HCT116 (cell line): Measurements from ENCODE around the gene LHPP. TPM values are rescaled to one million over a fixed set of nuclear protein-coding genes. Genes with fewer than 3 reads are reported as not detected.

ENCODE experiments used
- ATAC-seq: fragments of 200-7000 bp; cut with Tn5 transposase; 2 replicates; pipeline ENCODE4 v1.9.1; 2020; ENCODE audit warnings: mild to moderate bottlenecking, moderate library complexity
- BruUV-seq: library from RNA; stranded (reverse); fragments of 400-500 nt; replicated peaks from 2 replicates; lab custom pipeline; 2021; lab: Mats Ljungman, UMichigan
- CTCF ChIA-PET: fragments of 300-600 bp; sonication (Branson Sonifier 250); formaldehyde crosslinking; loops from one replicate; lab custom pipeline; 2021; ENCODE audit warnings: antibody characterized with exemption; lab: Charles Lee
- POLR2A ChIA-PET: fragments of 300-600, 350-600 bp; sonication (Branson Sonifier 250); formaldehyde crosslinking; loops from one replicate; lab custom pipeline; 2021; ENCODE audit warnings: antibody characterized with exemption; lab: Charles Lee
- RAD21 ChIA-PET, 2 experiments: fragments of 300-600 bp; sonication (Branson Sonifier 250); formaldehyde crosslinking; loops; one replicate each; lab custom pipeline; 2023; ENCODE audit warnings: low total read pairs in 2 of 2; ENCODE audit not compliant: uncharacterized antibody in 2 of 2, unreplicated experiment in 2 of 2, low non-redundant PET in 1 of 2; lab: Charles Lee
- DNase-seq: peaks from one replicate; pipeline ENCODE4 v3.0.0-alpha.2; 2010; ENCODE audit warnings: low read depth, low spot score
- H2AFZ ChIP-seq: fragments of 200-600 bp; shearing (Covaris generic), sonication (generic); 2 replicates; pipeline ENCODE4 v1.6.1; 2017; ENCODE audit warnings: low read depth, mixed run types, mixed read lengths, antibody characterized with exemption, low read length; ENCODE audit not compliant: poor library complexity, severe bottlenecking
- H3K27ac ChIP-seq: 2 replicates; pipeline ENCODE4 v1.5.1; 2012; ENCODE audit warnings: low read depth, low read length
- H3K27me3 ChIP-seq: fragments of 200-600 bp; sonication (generic); 2 replicates; pipeline ENCODE4 v1.6.1; 2016; ENCODE audit warnings: mixed run types, low read length, mixed read lengths; ENCODE audit not compliant: insufficient read depth
- H3K36me3 ChIP-seq, 2 experiments: fragments of 200-500 bp in 1 of 2; fragments of 200-600 bp in 1 of 2; sonication (Bioruptor generic) in 1 of 2; sonication (generic) in 1 of 2; 2 replicates each; pipeline versions ENCODE4 v1.5.1 to v1.6.1; 2014 to 2016; ENCODE audit warnings: low read length in 2 of 2, inconsistent platforms in 1 of 2, mixed read lengths in 1 of 2, mixed run types in 1 of 2; ENCODE audit not compliant: insufficient read depth in 2 of 2, control insufficient read depth in 1 of 2
- H3K4me1 ChIP-seq, 2 experiments: fragments of 200-600 bp in 1 of 2; sonication (generic) in 1 of 2; 2 replicates each; pipeline versions ENCODE4 v1.5.1 to v1.6.1; 2012 to 2017; ENCODE audit warnings: low read length in 2 of 2, inconsistent platforms in 1 of 2, mild to moderate bottlenecking in 1 of 2, mixed read lengths in 1 of 2, mixed run types in 1 of 2, moderate library complexity in 1 of 2; ENCODE audit not compliant: insufficient read depth in 2 of 2, control insufficient read depth in 1 of 2
- H3K4me2 ChIP-seq: fragments of 200-600 bp; sonication (generic); 2 replicates; pipeline ENCODE4 v1.6.1; 2017; ENCODE audit warnings: mixed run types, low read length, mixed read lengths
- H3K4me3 ChIP-seq, 2 experiments: fragments of 200-600 bp in 1 of 2; sonication (generic) in 1 of 2; replicated peaks in 1 of 2; 2 replicates each; pipeline ENCODE4 v1.5.1; 2011 to 2016; ENCODE audit warnings: low read length in 2 of 2, control low read depth in 1 of 2, low read depth in 1 of 2, mild to moderate bottlenecking in 1 of 2, mixed read lengths in 1 of 2, mixed run types in 1 of 2
- H3K79me2 ChIP-seq: fragments of 200-600 bp; sonication (generic); 2 replicates; pipeline ENCODE4 v1.6.1; 2017; ENCODE audit warnings: mild to moderate bottlenecking, mixed run types, low read length, moderate library complexity, mixed read lengths; ENCODE audit not compliant: insufficient read depth
- H3K9ac ChIP-seq: fragments of 200-600 bp; sonication (generic); 2 replicates; pipeline ENCODE4 v1.6.1; 2016; ENCODE audit warnings: low read length, mixed read lengths
- H3K9me2 ChIP-seq: fragments of 200-600 bp; sonication (generic), shearing (Covaris generic); 2 replicates; pipeline ENCODE4 v1.6.1; 2017; ENCODE audit warnings: mixed run types, mild to moderate bottlenecking, moderate library complexity; ENCODE audit not compliant: insufficient read depth
- H3K9me3 ChIP-seq, 2 experiments: fragments of 200-500 bp in 1 of 2; fragments of 200-600 bp in 1 of 2; sonication (Bioruptor generic) in 1 of 2; sonication (generic) in 1 of 2; 2 replicates each; pipeline ENCODE4 v1.6.1; 2014 to 2017; ENCODE audit warnings: low read length in 2 of 2, mixed read lengths in 2 of 2, inconsistent platforms in 1 of 2, low read depth in 1 of 2, mild to moderate bottlenecking in 1 of 2, mixed run types in 1 of 2, moderate library complexity in 1 of 2; ENCODE audit not compliant: control insufficient read depth in 1 of 2, insufficient read depth in 1 of 2
- H4K20me1 ChIP-seq: fragments of 200-600 bp; sonication (generic), shearing (Covaris generic); 2 replicates; pipeline ENCODE4 v1.6.1; 2017; ENCODE audit warnings: mixed run types, mild to moderate bottlenecking, moderate library complexity; ENCODE audit not compliant: insufficient read depth
- CEBPB ChIP-seq: IDR thresholded peaks from 2 replicates; pipeline ENCODE4 v1.6.1; 2012; ENCODE audit warnings: low read depth
- EZH2 ChIP-seq: fragments of 200-600 bp; sonication (generic); IDR thresholded peaks from 2 replicates; pipeline ENCODE4 v1.6.1; 2017; ENCODE audit warnings: antibody characterized with exemption, mixed run types
- POLR2A ChIP-seq: IDR thresholded peaks from 2 replicates; pipeline ENCODE4 v1.7.0; 2011; ENCODE audit warnings: borderline replicate concordance; ENCODE audit not compliant: insufficient read depth, insufficient read length; ENCODE audit errors: extremely low read depth
- SIN3A ChIP-seq: IDR thresholded peaks from 2 replicates; pipeline ENCODE4 v1.6.1; 2012; ENCODE audit warnings: low read depth
- SRF ChIP-seq: IDR thresholded peaks from 2 replicates; pipeline ENCODE4 v1.6.1; 2012; ENCODE audit warnings: low read depth
- YY1 ChIP-seq: IDR thresholded peaks from 2 replicates; pipeline ENCODE4 v1.6.1; 2011; ENCODE audit warnings: low read length, low read depth, moderate library complexity, mild to moderate bottlenecking; ENCODE audit not compliant: insufficient replicate concordance; ENCODE audit errors: extremely low read depth
- ZFX ChIP-seq: fragments of 450-650 bp; IDR thresholded peaks from 2 replicates; pipeline ENCODE4 v1.6.1; 2017
- ZNF274 ChIP-seq: fragments of 200-500 bp; sonication (Bioruptor generic); IDR thresholded peaks from 2 replicates; pipeline ENCODE4 v1.6.1; 2014; ENCODE audit warnings: mild to moderate bottlenecking, low read depth, low read length, inconsistent platforms
- intact Hi-C: fragments of 100-400 bp; cut with micrococcal nuclease; formaldehyde crosslinking; loops from 2 replicates; pipeline ENCODE4 v1.10.0; 2022
- total RNA-seq: library from RNA; stranded (reverse); gene quantifications from one replicate; pipeline ENCODE4 v1.2.1, GENCODE V29; 2021; ENCODE audit not compliant: unreplicated experiment
- TF ChIP-seq, protein P1 (sequence below): IDR thresholded peaks from 2 replicates; pipeline ENCODE4 v1.6.1; 2011; ENCODE audit warnings: mild to moderate bottlenecking, low read length, moderate library complexity; ENCODE audit not compliant: insufficient replicate concordance; ENCODE audit errors: extremely low read depth

The LHPP gene
- total RNA-seq, 1 experiment from 2014 or later, result 45.8 TPM

- no peak for TF ChIP-seq YY1
- TF ChIP-seq, all 23 proteins: peak for 0
Observed at GRCh38 chr10:124577651-124578050, 116.0 kb downstream of the LHPP start (continued).

DNA sequence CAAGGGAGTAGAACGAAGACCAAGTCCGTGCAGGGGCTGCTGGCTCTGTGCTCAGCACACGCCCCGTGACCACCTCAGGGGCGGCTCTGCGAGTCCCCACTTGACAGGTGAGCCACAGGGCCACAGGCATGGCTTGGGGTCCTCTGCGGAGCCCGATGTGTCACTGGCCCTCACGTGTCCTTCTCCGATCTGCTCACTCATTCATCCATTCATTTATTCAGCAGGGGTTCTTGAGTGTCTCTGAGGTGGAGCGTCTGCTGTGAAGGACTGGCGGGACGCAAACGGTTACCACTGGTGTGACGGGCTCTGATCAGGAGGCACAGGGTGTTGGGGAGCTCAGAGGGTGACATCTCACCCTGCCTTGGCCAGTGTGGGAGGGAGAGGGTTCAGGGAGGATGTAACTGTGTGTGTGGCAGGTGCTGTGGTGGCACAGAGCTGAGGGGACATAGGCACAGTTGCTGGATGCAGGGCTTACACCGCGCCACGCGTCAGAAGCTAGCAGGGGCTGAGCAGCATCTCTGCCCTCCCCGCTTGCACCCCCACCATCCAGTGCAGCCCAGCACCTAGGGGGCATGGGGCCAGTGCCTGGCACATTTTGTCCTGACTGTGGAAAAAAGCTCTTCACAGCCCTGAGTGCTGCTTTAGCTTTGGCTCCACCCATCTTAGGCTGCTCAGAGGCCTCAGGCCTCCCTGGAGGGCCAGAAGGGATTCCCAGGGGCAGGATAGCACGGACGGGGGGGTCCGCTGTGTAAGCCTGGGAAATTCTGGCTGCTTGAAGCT is 116.8 kb downstream of the LHPP start:
- ChIA-PET POLR2A (no interaction called here), RAD21 (no interaction called here), CTCF (no interaction called here)
- no peaks in the 10 kb centered on the region for H3K27me3 ChIP-seq
- H3K9me3 ChIP-seq, result no peaks in the 10 kb centered on the region
- no peak overlapping the region for H3K27ac ChIP-seq
- no peaks in the 10 kb centered on the region for H3K79me2 ChIP-seq
- intact Hi-C loops, result no loop called here
- TF ChIP-seq EZH2, result no peak
- no peak for TF ChIP-seq POLR2A
- DNase-seq (no peak), ATAC-seq (no peak)
- no peak overlapping the region for H3K4me2 ChIP-seq
- H2AFZ ChIP-seq, result no peak overlapping the region
- no peaks in the 10 kb centered on the region for H4K20me1 ChIP-seq
- BruUV-seq, result no TSS peak
- no peak overlapping the region for H3K4me3 ChIP-seq
- no peak overlapping the region for H3K9ac ChIP-seq
- no peaks in the 10 kb centered on the region; the same call in 1 of the 2 replicates for H3K9me2 ChIP-seq
- H3K4me1 ChIP-seq, result no peaks in the 10 kb centered on the region
- no peaks in the 10 kb centered on the region for H3K36me3 ChIP-seq

GRCh38 chr10:124579011-124579399 is 117.4 kb downstream of the LHPP start:
- no peaks in the 10 kb centered on the region for H3K4me1 ChIP-seq
- no peak overlapping the region for H3K4me3 ChIP-seq
- no peaks in the 10 kb centered on the region for H3K79me2 ChIP-seq
- no peak overlapping the region for H3K9ac ChIP-seq
- RAD21 ChIA-PET, result no interaction called here
- H4K20me1 ChIP-seq, result no peaks in the 10 kb centered on the region
- no peak overlapping the region for H3K4me2 ChIP-seq
- no peaks in the 10 kb centered on the region for H3K9me3 ChIP-seq
- BruUV-seq, result no TSS peak
- DNase-seq (no peak), ATAC-seq (no peak)
- no peaks in the 10 kb centered on the region; the same call in 1 of the 2 replicates for H3K9me2 ChIP-seq
- CTCF ChIA-PET, result no interaction called here
- no peak overlapping the region for H3K27ac ChIP-seq
- H2AFZ ChIP-seq, result no peak overlapping the region
- H3K27me3 ChIP-seq, result no peaks in the 10 kb centered on the region
- POLR2A ChIA-PET, result no interaction called here
- intact Hi-C loops, result no loop called here
- H3K36me3 ChIP-seq, result no peaks in the 10 kb centered on the region
- no peak for TF ChIP-seq SRF
- TF ChIP-seq ZNF274, result no peak
- TF ChIP-seq POLR2A, result no peak
- TF ChIP-seq SIN3A, result no peak
- no peak for TF ChIP-seq CEBPB
- TF ChIP-seq, protein P1, sequence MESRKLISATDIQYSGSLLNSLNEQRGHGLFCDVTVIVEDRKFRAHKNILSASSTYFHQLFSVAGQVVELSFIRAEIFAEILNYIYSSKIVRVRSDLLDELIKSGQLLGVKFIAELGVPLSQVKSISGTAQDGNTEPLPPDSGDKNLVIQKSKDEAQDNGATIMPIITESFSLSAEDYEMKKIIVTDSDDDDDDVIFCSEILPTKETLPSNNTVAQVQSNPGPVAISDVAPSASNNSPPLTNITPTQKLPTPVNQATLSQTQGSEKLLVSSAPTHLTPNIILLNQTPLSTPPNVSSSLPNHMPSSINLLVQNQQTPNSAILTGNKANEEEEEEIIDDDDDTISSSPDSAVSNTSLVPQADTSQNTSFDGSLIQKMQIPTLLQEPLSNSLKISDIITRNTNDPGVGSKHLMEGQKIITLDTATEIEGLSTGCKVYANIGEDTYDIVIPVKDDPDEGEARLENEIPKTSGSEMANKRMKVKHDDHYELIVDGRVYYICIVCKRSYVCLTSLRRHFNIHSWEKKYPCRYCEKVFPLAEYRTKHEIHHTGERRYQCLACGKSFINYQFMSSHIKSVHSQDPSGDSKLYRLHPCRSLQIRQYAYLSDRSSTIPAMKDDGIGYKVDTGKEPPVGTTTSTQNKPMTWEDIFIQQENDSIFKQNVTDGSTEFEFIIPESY, result no peak
- no peak for TF ChIP-seq ZFX
